Breast epithelium (tissue), 4 donors: Measurements from ENCODE around the gene TEP1. TPM values are rescaled to one million over a fixed set of nuclear protein-coding genes. Genes with fewer than 3 reads are reported as not detected.

ENCODE experiments used
- DNase-seq, 2 donors: peaks; one replicate each; pipeline ENCODE4 v3.0.0-alpha.2; 2019; ENCODE audit warnings: low spot score in 2 of 2
- H3K27ac ChIP-seq, 2 donors: fragments of 200-600 bp; sonication (generic) in 1 of 2; one replicate each; pipeline ENCODE4 v1.5.1; 2016 to 2019; ENCODE audit warnings: mild to moderate bottlenecking in 1 of 2
- H3K27me3 ChIP-seq, 2 donors: fragments of 200-600 bp; sonication (generic) in 1 of 2; one replicate each; pipeline versions ENCODE4 v1.5.1 to v1.6.0; 2017 to 2019; ENCODE audit warnings: control low read depth in 1 of 2, mild to moderate bottlenecking in 1 of 2
- H3K36me3 ChIP-seq: fragments of 200-600 bp; one replicate; pipeline ENCODE4 v1.5.1; 2019
- H3K4me1 ChIP-seq, 2 donors: fragments of 200-600 bp; sonication (generic); one replicate each; pipeline ENCODE4 v1.5.1; 2016 to 2019; ENCODE audit warnings: control low read depth in 1 of 2
- H3K4me3 ChIP-seq, 3 donors: fragments of 200-600 bp; sonication (generic); 1 replicate in 2 of 3; 2 replicates in 1 of 3; pipeline ENCODE4 v1.5.1; 2016 to 2019; ENCODE audit warnings: mild to moderate bottlenecking in 3 of 3, moderate library complexity in 2 of 3
- H3K9me3 ChIP-seq, 2 donors: fragments of 200-600 bp; sonication (generic) in 1 of 2; one replicate each; pipeline ENCODE4 v1.5.1; 2016 to 2019; ENCODE audit warnings: control low read depth in 1 of 2
- POLR2A ChIP-seq: fragments of 450-650 bp; IDR thresholded peaks from one replicate; pipeline ENCODE4 v1.6.1; 2016; ENCODE audit warnings: antibody characterized with exemption, mild to moderate bottlenecking, moderate library complexity
- POLR2AphosphoS5 ChIP-seq, 3 donors: sonication (generic); formaldehyde crosslinking; IDR thresholded peaks; one replicate each; pipeline ENCODE4 v1.6.1; 2017; ENCODE audit warnings: antibody characterized with exemption in 3 of 3
- intact Hi-C: fragments of 100-400 bp; cut with DNase I; formaldehyde crosslinking; loops from one replicate; pipeline ENCODE4 v1.15.1; 2023; ENCODE audit warnings: low total_unique reads
- total RNA-seq, 3 donors: library from RNA; depleted of rRNA; stranded (reverse); fragments of >200 nt; gene quantifications; one replicate each; pipeline ENCODE4 v1.1.0, GENCODE V29; 2016
- TF ChIP-seq, protein P1 (sequence below), 3 donors: fragments of 450-650 bp; IDR thresholded peaks; one replicate each; pipeline ENCODE4 v1.5.1; 2016 to 2017; ENCODE audit warnings: antibody characterized with exemption in 3 of 3, mild to moderate bottlenecking in 3 of 3, moderate library complexity in 3 of 3

Gene TEP1
- total RNA-seq, result 10 to 100 TPM; 21.3 to 34.5 (median 27.2) TPM

DNA sequence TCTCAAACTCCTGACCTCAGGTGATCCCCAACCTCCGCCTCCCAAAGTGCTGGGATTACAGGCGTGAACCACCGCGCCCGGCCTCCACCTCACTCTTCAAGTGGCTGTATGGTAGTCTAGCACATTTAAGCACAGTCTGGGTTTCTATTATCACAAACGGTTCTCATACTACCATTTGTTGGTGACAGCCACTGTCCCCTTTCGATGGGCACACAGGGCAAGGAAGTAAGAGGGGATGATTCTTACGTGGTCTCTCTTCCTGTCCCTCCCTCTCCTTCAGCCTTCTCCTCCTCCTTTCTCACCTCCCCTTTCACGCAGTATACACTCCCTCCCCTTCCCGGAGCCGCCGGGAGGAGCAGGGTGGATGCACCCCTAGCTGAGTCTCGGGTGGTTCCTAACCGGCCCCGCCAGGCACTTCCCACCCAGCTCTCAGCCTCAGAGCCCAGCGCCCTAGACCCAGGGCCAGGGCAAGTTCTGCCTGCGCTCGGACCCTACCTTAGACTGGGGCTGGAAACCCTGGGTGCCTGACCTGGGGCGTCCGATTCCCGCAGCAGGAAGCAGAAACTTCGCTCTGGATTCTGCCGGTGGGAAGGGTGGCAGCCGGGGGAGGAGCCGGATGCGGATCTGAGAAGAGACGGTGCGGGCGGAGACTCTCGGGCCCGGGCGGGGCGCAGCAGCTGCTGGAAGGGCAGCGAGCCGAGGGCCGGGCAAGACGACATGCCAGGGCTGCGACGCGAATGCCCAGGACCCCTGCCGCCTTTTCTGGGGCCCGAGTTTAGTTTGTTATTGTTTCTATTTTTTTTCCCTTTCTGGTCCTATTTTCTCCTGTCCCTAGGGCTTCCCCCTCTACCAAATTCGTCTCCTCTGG lies at the start of gene TEP1:
Gene TEP1, minus strand, starts transcription at position 626 of the 868 bp plus-strand sequence. CDS start 5,062 bp downstream, outside the sequence.
- intact Hi-C loops, result loop anchor here (5.0 kb wide), 1 partner anchor 194 kb away; no protein-coding TSS in a partner anchor

GRCh38 chr14:20461225-20462141 lies 48.2 kb upstream of the TEP1 start, which contains the start of gene PIP4P1:
TSS of gene PIP4P1 (minus strand) at chr14:20461434. CDS start at chr14:20461325, 109 bp downstream.
- peak within 1 kb of the TSS; percentile 95 to 99 (median 99) for H3K4me3 ChIP-seq

More for the DNA sequence above, at the start of gene TEP1:
- peak; percentile 85 to 92 for DNase-seq
- H3K4me1 ChIP-seq, result peaks cover 2 to 4% of the 10 kb centered on the region in 2 donors
- H3K36me3 ChIP-seq, result no peaks in the 10 kb centered on the region
- H3K4me3 ChIP-seq, result peak within 1 kb of the TSS; percentile 79 to 86 (median 81)
- no peaks in the 10 kb centered on the region for H3K27me3 ChIP-seq
- H3K9me3 ChIP-seq, result no peaks in the 10 kb centered on the region
- TF ChIP-seq POLR2A (peak; percentile 53), POLR2AphosphoS5 (IDR thresholded peaks at IDR 0.05) (peak in 2 of 3 donors; percentile 65 to 74)
- TF ChIP-seq, protein P1, sequence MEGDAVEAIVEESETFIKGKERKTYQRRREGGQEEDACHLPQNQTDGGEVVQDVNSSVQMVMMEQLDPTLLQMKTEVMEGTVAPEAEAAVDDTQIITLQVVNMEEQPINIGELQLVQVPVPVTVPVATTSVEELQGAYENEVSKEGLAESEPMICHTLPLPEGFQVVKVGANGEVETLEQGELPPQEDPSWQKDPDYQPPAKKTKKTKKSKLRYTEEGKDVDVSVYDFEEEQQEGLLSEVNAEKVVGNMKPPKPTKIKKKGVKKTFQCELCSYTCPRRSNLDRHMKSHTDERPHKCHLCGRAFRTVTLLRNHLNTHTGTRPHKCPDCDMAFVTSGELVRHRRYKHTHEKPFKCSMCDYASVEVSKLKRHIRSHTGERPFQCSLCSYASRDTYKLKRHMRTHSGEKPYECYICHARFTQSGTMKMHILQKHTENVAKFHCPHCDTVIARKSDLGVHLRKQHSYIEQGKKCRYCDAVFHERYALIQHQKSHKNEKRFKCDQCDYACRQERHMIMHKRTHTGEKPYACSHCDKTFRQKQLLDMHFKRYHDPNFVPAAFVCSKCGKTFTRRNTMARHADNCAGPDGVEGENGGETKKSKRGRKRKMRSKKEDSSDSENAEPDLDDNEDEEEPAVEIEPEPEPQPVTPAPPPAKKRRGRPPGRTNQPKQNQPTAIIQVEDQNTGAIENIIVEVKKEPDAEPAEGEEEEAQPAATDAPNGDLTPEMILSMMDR (IDR thresholded peaks at IDR 0.05), result peak in 2 of 3 donors; percentile 17 to 20
- H3K27ac ChIP-seq, result peak within 1 kb of the TSS; percentile 95 to 97

DNA sequence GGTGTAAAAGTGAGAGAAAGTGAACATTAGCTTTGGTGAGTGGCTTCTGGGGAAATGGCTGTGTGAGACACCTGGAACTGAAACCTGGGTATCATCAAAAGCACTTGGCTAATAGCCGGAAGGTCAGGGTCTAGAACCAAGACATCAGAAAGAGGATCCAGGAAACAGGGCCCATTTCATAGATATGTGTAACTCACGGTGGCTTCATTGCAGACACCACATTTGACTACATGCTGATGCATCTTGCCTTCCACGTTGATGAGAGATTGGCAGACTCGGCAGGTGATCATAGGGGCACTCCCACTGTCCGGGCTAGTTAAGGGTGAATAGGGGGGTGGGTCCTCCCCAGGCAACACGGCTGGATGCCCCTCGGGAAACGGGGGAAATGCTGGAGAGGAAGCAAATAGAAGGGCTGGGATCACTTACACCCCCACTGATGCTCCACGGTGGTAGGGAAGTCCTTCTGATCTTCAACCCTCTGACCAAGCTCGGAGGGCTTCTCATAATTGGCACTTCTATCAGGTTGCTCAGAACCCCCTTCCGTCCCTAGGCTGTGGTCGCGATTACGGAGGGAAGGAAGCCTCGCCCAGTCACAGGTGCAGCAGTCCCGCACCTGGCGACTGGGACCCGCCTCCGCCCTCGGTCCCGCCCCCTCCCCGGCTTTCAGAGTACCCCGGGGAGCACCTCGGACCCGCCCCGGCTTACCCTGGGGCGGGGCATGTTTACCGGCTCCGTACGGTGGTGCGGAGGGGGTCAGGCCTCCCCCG lies 47.3 kb upstream of the TEP1 start:
- DNase-seq, result peak in 1 of 2 donors; percentile 34
- H3K27ac ChIP-seq, result peak overlapping the region; percentile 96 to 98
- TF ChIP-seq POLR2A, result no peak
- peaks cover 0 to 12% of the 10 kb centered on the region in 2 donors for H3K4me1 ChIP-seq
- H3K4me3 ChIP-seq, result peak overlapping the region; percentile 95 to 99 (median 99)
- peaks cover 22% of the 10 kb centered on the region for H3K36me3 ChIP-seq
- H3K27me3 ChIP-seq, result no peaks in the 10 kb centered on the region
- intact Hi-C loops, result no loop called here
- no peaks in the 10 kb centered on the region for H3K9me3 ChIP-seq

More at GRCh38 chr14:20461225-20462141, 48.2 kb upstream of the TEP1 start, which contains the start of gene PIP4P1:
- Histone ChIP-seq H3K36me3 (peaks cover 22% of the 10 kb centered on the region), H3K27ac (peak within 1 kb of the TSS; percentile 96 to 98), H3K9me3 (no peaks in the 10 kb centered on the region), H3K4me1 (peaks cover 0 to 12% of the 10 kb centered on the region in 2 donors), H3K27me3 (no peaks in the 10 kb centered on the region)
- intact Hi-C loops, result no loop called here
- TF ChIP-seq POLR2A, result no peak
- TF ChIP-seq, protein P1 (IDR thresholded peaks at IDR 0.05), result peak in 2 of 3 donors; percentile 9 to 17
- TF ChIP-seq POLR2AphosphoS5 (IDR thresholded peaks at IDR 0.05), result peak; percentile 77 to 99 (median 88)
- peak; percentile 98 to 100 for DNase-seq

DNA sequence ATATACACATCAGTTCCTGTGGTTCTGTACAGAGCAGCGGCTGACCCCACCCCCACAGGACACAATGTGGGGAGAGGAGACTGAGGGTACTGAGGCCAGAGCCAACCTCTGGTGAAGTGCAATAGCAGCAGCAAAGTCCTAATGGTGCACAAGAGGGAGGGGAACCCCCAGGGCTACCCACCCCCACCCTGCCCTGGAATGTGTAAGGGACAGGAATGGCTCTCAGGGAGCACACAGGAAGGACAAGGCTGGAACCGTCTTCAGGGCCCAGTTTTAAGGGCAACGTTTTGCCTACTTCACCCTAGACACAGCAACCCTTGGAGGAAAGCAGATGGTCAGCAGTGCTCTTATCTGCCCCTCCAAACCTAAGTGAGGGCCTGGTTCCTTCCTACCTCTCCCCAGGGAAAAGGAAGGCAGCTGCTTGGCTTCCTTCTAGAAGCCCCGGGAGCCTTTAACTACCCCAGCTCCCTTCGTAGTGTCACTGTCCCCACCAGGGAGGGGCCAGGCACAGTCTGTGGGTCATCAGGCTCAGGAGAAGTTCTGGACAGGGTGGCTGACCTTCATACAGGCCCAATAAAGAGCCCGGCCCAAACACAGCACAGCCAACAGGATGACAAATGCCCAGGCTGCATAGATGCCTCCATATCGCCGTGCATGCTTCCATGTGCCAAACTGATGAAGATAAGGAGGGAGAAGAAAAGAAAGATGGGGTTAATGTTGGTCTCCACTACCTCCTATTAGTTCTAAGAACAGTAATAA lies 44.9 kb upstream of the TEP1 start:
- TF ChIP-seq POLR2A (no peak), POLR2AphosphoS5 (IDR thresholded peaks at IDR 0.05) (no peak)
- TF ChIP-seq, protein P1 (IDR thresholded peaks at IDR 0.05), result no peak
- H3K27ac ChIP-seq, result peak overlapping the region; percentile 30 to 35
- H3K9me3 ChIP-seq, result no peaks in the 10 kb centered on the region
- H3K36me3 ChIP-seq, result peaks cover 22% of the 10 kb centered on the region
- H3K4me3 ChIP-seq, result no peak overlapping the region
- no peaks in the 10 kb centered on the region for H3K27me3 ChIP-seq
- no peak for DNase-seq
- peaks cover 0 to 12% of the 10 kb centered on the region in 2 donors for H3K4me1 ChIP-seq
- intact Hi-C loops, result loop anchor here (10.0 kb wide), 1 partner anchor 147 kb away; no protein-coding TSS in a partner anchor
